NCI-H526 treated with DMSO at 0.1 percent for 48 hours (cell line): Measurements from ENCODE around the gene IGF2BP3.

Experiments used
- DNase-seq: peaks from one replicate; lab custom pipeline; 2025; lab: John Stamatoyannopoulos, UW

IGF2BP3 gene

GRCh38 chr7:23377134-23377533, 93.2 kb downstream of the IGF2BP3 start:
- DNase-seq, result no peak

GRCh38 chr7:23373151-23374004, 96.9 kb downstream of the IGF2BP3 start:
- DNase-seq, result no peak

GRCh38 chr7:23372611-23373010, 97.7 kb downstream of the IGF2BP3 start:
- DNase-seq, result no peak

GRCh38 chr7:23371654-23372053, 98.6 kb downstream of the IGF2BP3 start:
- no peak for DNase-seq

GRCh38 chr7:23369695-23370404, 100.4 kb downstream of the IGF2BP3 start:
- DNase-seq, result no peak

- no peak for DNase-seq
These were observed 101.2 kb downstream of the IGF2BP3 start for GRCh38 chr7:23369100-23369499.

GRCh38 chr7:23358152-23358674, 112.1 kb downstream of the IGF2BP3 start:
- no peak for DNase-seq

GRCh38 chr7:23357190-23358093, 112.8 kb downstream of the IGF2BP3 start:
- no peak for DNase-seq

- no peak for DNase-seq
These were observed 113.6 kb downstream of the IGF2BP3 start for GRCh38 chr7:23356726-23357125.

- DNase-seq, result no peak
These were observed 114.1 kb downstream of the IGF2BP3 start for GRCh38 chr7:23356168-23356567.

GRCh38 chr7:23353172-23353571, 117.1 kb downstream of the IGF2BP3 start:
- DNase-seq, result peak; percentile 59

GRCh38 chr7:23350466-23350865, 119.8 kb downstream of the IGF2BP3 start:
- no peak for DNase-seq

GRCh38 chr7:23349484-23350157, 120.7 kb downstream of the IGF2BP3 start:
- DNase-seq, result no peak

- DNase-seq, result no peak
These were observed 122.6 kb downstream of the IGF2BP3 start for GRCh38 chr7:23347682-23348180.

GRCh38 chr7:23347033-23347681, 123.1 kb downstream of the IGF2BP3 start:
- DNase-seq, result no peak

- no peak for DNase-seq
These were observed 124.0 kb downstream of the IGF2BP3 start for GRCh38 chr7:23346316-23346715.

GRCh38 chr7:23345601-23346000, 124.7 kb downstream of the IGF2BP3 start:
- DNase-seq, result no peak

- no peak for DNase-seq
These were observed 126.3 kb downstream of the IGF2BP3 start for GRCh38 chr7:23343806-23344475.

GRCh38 chr7:23343102-23343501, 127.2 kb downstream of the IGF2BP3 start:
- no peak for DNase-seq
